ENCODE results near the gene TBC1D10B. TPM values are rescaled to one million over a fixed set of nuclear protein-coding genes. Genes with fewer than 3 reads are reported as not detected.

Gene TBC1D10B
- total RNA-seq, 4 donors from 2014 or later: 35.3 to 52.6 (median 43.6) TPM

DNA sequence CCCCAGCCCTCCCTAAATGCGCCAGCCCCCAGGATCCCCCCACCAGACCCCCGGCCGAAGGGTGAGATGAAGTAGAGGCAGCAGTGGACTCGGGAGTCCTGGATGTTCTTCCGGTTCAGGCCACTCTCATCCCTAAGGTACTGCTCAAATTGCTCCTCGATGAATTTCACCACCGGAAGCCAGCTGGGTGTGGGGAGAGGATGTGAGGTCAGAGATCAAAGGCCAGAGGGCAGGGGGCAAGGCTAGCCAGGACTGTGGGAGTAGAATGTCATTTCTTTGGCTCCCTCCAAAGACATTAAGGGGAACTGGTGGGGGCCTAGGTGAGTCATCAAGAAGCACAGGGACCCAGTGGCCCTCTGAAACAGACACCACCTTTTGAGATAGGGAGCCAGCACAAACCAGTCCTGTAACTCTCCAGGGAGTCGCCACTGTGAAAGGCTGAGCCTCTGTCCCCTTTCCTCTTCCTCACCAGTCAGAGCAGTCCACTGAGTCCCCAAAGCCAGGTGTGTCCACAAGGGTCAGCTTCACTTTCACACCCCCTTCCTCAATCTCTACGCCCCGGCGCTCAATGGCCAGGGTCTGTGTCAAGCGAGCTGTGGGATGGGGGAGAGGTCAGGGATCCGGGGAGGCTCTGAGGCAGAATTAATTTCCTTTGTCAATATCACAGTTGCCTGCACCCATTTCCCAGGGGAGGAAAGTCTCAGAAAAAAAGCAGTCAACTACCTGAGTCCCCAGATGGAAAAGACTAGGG, 11.2 kb upstream of the TBC1D10B start:
- Histone ChIP-seq H3K9me3 (no peaks in the 10 kb centered on the region), H3K4me1 (peaks cover 14 to 23% of the 10 kb centered on the region in 2 donors)

GRCh38 chr16:30380803-30381208, 10.5 kb upstream of the TBC1D10B start:
- DNase-seq (no peak), ATAC-seq (no peak)
- no peaks in the 10 kb centered on the region for H3K36me3 ChIP-seq
- peaks cover 14 to 29% of the 10 kb centered on the region in 2 donors for H3K4me1 ChIP-seq
- in situ Hi-C loops (cut with MboI; ENCODE audit: low sequenced_read_pairs in 4 of 4): no loop called here
- intact Hi-C loops (cut with DNase I; ENCODE audit: low total_unique reads): no loop called here
- peak overlapping the region in 2 of 4 donors; percentile 38 to 44 for H3K27ac ChIP-seq
- TF ChIP-seq CTCF (IDR thresholded peaks at IDR 0.05 in 4 of 5, conservative IDR thresholded peaks at IDR 0.05 in 1 of 5) (no peak), POLR2A (IDR thresholded peaks at IDR 0.05) (no peak)
- H3K4me3 ChIP-seq: no peak overlapping the region
- H3K27me3 ChIP-seq: no peaks in the 10 kb centered on the region
- H3K9me3 ChIP-seq: no peaks in the 10 kb centered on the region

More for the DNA sequence above, 11.2 kb upstream of the TBC1D10B start:
- H3K4me3 ChIP-seq: no peak overlapping the region
- H3K27me3 ChIP-seq: no peaks in the 10 kb centered on the region
- intact Hi-C loops (cut with DNase I; ENCODE audit: low total_unique reads) (no loop called here), in situ Hi-C loops (cut with MboI; ENCODE audit: low sequenced_read_pairs in 4 of 4) (no loop called here)
- peak overlapping the region in 2 of 4 donors; percentile 38 to 44 for H3K27ac ChIP-seq
- H3K36me3 ChIP-seq: no peaks in the 10 kb centered on the region
- no peak for DNase-seq
- no peak for ATAC-seq
- TF ChIP-seq CTCF (IDR thresholded peaks at IDR 0.05 in 4 of 5, conservative IDR thresholded peaks at IDR 0.05 in 1 of 5) (no peak), POLR2A (IDR thresholded peaks at IDR 0.05) (no peak)

DNA sequence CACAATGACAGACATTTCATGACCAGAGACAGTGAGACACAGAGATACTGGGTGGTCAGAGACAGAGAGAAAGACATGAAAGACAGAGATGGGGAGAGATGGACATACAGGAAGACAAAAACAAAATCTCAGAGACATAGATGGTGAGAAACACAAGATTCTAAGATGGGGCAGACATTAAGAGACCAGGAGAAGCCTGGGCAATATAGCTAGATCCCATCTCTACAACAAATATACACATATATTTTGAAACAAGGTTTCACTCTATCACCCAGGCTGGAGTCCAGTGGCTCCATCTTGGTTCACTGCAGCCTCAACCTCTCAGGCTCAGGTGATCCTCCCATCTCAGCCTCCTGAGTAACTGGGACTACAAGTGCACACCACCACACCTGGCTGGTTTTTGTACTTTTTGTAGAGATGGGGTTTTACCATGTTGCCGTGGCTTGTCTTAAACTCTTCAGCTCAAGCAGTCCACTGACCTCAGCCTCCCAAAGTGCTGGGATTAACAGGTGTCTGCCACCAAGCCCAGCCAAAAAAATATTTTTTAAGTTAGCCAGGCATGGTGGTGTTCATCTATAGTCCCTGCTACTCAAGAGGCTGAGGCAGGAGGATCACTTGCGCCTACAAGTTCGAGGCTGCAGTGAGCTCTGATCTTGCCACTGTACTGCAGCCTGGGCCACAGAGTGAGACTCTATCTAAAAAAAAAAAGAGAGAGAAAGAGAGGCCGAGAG, 9.9 kb upstream of the TBC1D10B start:
- Histone ChIP-seq H3K9me3 (no peaks in the 10 kb centered on the region), H3K4me1 (peaks cover 14 to 35% of the 10 kb centered on the region in 2 donors), H3K27me3 (no peaks in the 10 kb centered on the region), H3K36me3 (no peaks in the 10 kb centered on the region), H3K4me3 (no peak overlapping the region), H3K27ac (peak overlapping the region in 2 of 4 donors; percentile 38 to 44)
- intact Hi-C loops (cut with DNase I; ENCODE audit: low total_unique reads): no loop called here
- no peak for DNase-seq
- no peak for TF ChIP-seq CTCF (IDR thresholded peaks at IDR 0.05 in 4 of 5, conservative IDR thresholded peaks at IDR 0.05 in 1 of 5)
- TF ChIP-seq POLR2A (IDR thresholded peaks at IDR 0.05): no peak
- in situ Hi-C loops (cut with MboI; ENCODE audit: low sequenced_read_pairs in 4 of 4): no loop called here
- no peak for ATAC-seq

DNA sequence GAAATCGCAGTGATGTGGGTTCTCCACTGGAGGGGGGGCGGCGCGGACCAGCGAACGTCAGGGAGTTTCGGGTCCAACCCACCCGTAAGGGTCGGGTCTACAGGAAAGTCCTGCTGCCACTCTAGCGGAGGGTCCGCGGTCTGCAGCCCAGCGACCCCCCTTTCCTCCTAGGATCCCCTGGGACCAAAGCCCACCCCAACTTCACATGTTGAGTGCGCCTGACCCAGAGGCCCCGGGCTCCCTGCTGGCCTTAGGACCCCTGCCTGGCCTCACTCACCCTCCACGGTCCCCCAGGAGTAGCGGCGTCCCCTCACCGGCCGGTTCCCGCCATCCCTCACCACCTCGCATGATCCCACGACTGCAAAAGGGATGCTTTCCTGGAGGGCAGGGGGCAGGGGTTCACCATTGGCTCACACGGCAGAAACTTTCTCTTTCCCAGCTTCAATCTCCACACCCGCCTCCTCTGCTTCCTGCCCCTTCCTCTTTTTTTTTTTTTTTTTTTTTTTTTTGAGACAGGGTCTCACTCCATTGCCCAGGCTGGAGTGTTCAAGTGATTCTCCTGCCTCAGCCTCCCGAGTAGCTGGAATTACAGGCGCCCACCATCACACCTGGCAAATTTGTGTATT, 9.0 kb upstream of the TBC1D10B start:
- intact Hi-C loops (cut with DNase I; ENCODE audit: low total_unique reads) (loop anchor here (2.0 to 10.0 kb wide), 3 partner anchors 28 to 284 kb away; partner anchors contain the start of genes TBX6, YPEL3 and ZNF771), in situ Hi-C loops (cut with MboI; ENCODE audit: low sequenced_read_pairs in 4 of 4) (no loop called here)
- TF ChIP-seq CTCF (IDR thresholded peaks at IDR 0.05 in 4 of 5, conservative IDR thresholded peaks at IDR 0.05 in 1 of 5) (no peak), POLR2A (IDR thresholded peaks at IDR 0.05) (no peak)
- ATAC-seq (no peak), DNase-seq (no peak)
- peaks cover 14 to 45% of the 10 kb centered on the region in 2 donors for H3K4me1 ChIP-seq
- H3K27ac ChIP-seq: peak overlapping the region; percentile 95 to 100 (median 98)
- H3K4me3 ChIP-seq: peak overlapping the region; percentile 65 to 93 (median 70)
- no peaks in the 10 kb centered on the region for H3K36me3 ChIP-seq
- H3K9me3 ChIP-seq: no peaks in the 10 kb centered on the region
- no peaks in the 10 kb centered on the region for H3K27me3 ChIP-seq
